ENCODE results near the gene ACP4.

DNA sequence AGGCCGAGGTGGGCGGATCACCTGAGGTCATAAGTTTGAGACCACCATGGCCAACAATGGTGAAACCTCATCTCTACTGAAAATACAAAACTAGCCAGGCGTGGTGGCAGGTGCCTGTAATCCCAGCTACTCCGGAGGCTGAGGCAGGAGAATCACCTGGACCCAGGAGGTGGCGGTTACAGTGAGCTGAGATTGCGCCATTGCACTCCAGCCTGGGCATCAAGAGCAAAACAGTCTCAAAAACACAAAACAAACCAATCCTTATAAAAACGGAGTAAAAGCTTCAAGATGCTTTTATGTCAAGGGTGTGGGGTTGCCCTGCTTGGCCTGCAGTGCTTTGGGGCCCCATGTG lies 7.2 kb downstream of the ACP4 start:
- TF ChIP-seq EZH2 (IDR thresholded peaks at IDR 0.05; ENCODE audit: insufficient read depth, poor library complexity, severe bottlenecking) (no peak), EZH2phosphoT487 (IDR thresholded peaks at IDR 0.05; ENCODE audit: insufficient read depth, low read depth) (no peak)
